ENCODE results near the gene VCP.

VCP gene

DNA sequence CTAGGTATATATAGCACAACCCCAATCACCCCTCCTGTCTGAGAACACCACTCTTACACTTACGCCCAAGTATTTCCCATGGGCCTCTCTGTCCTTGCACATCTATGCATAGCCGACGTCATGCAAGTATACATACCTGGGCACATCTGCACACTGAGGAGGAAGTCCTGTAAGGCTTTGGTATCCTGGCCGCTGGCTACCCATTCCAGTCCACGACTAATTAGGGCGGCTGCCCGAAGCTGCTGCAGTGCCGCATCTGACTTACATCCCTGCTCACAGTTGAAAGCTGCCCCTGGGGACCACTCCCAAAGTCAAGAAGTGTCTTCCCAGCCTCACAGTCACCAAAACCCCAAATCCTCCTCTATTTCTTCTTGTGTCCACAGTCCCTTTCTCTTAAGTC, 2.4 kb upstream of the VCP start:
- no peak for DNase-seq (ENCODE audit: low read depth, low spot score)
- TF ChIP-seq, protein P1, sequence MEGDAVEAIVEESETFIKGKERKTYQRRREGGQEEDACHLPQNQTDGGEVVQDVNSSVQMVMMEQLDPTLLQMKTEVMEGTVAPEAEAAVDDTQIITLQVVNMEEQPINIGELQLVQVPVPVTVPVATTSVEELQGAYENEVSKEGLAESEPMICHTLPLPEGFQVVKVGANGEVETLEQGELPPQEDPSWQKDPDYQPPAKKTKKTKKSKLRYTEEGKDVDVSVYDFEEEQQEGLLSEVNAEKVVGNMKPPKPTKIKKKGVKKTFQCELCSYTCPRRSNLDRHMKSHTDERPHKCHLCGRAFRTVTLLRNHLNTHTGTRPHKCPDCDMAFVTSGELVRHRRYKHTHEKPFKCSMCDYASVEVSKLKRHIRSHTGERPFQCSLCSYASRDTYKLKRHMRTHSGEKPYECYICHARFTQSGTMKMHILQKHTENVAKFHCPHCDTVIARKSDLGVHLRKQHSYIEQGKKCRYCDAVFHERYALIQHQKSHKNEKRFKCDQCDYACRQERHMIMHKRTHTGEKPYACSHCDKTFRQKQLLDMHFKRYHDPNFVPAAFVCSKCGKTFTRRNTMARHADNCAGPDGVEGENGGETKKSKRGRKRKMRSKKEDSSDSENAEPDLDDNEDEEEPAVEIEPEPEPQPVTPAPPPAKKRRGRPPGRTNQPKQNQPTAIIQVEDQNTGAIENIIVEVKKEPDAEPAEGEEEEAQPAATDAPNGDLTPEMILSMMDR (IDR thresholded peaks at IDR 0.05; ENCODE audit: low read depth, low read length) = no peak
- H3K4me3 ChIP-seq (ENCODE audit: low read depth, low read length) = no peak overlapping the region
- in situ Hi-C loops (cut with HindIII; ENCODE audit: low sequenced_read_pairs) = no loop called here

DNA sequence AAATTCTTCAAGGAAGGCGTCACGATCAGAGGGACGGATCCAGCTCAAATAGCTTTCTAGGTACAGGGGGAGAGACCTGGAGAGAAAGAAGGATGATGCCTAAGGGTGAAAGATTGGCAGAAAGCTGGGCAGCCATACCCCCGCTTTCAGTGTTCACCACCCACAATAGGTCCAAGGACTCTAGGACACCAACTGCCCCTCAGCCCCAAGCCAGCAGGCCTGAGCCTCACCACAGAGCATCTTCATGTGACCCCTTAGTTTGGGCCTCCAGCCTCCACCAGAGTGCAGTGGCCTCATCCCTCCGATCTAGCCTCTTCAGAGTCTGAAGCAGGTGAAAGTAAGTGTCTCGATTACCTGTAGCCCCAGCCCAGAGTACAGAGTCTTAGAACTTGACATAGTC, 1.7 kb upstream of the VCP start:
- TF ChIP-seq, protein P1 (IDR thresholded peaks at IDR 0.05; ENCODE audit: low read depth, low read length) = no peak
- DNase-seq (ENCODE audit: low read depth, low spot score) = no peak
- H3K4me3 ChIP-seq (ENCODE audit: low read depth, low read length) = no peak overlapping the region
- in situ Hi-C loops (cut with HindIII; ENCODE audit: low sequenced_read_pairs) = no loop called here

DNA sequence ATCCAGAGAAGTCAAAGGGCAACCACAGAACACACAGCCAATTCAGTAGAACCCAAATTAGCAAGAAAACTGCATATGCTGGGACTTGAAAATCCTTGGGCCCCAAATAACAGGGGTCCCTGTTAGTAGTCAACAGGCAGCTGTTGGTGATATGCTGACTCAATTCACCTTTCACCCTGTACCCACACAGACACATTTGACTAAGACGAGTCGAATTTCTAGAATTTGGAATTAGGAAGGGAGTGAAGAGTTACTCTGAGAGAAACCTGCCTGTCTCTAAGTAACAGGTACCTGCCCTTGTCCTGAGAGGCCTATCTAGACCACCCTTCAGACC, 821 bp upstream of the VCP start:
- no peak overlapping the region for H3K4me3 ChIP-seq (ENCODE audit: low read depth, low read length)
- no peak for DNase-seq (ENCODE audit: low read depth, low spot score)
- TF ChIP-seq, protein P1 (IDR thresholded peaks at IDR 0.05; ENCODE audit: low read depth, low read length) = no peak
- in situ Hi-C loops (cut with HindIII; ENCODE audit: low sequenced_read_pairs) = no loop called here

DNA sequence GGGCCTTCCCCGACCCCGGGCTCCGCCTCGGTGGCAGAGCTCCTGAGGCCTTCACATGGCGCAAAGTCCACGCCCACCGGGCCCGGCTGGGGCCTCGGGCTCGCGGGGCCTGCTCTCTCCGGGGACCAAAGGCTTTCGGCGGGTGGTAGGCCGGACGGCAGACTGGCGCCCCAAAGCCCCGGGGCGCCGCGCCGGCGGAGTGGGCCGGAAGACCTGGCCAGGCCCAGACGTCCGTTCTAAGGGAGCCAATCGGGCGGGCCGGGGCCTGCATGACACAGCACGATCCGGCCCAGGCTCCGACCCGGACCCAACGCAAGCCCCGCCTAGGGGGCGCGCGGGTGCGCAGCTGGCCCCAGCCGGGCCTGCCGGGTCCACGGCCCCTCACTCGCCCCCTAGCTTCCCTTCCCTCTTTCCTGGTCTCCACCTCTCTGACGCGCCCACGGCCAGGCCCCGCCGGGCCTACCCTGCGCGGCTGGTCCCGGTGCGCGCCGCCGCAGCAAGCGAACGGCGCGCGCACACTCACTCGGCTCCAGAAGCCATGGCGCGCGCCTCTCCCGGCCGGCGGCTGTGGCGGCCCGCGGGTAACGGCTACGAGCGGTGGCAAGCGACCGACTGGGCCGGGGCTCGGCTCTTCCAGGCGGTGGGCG, 488 bp downstream of the VCP start:
- H3K4me3 ChIP-seq (ENCODE audit: low read depth, low read length) = peak overlapping the region; percentile 88
- DNase-seq (ENCODE audit: low read depth, low spot score) = peak; percentile 82
- TF ChIP-seq, protein P1 (IDR thresholded peaks at IDR 0.05; ENCODE audit: low read depth, low read length) = peak; percentile 27
- in situ Hi-C loops (cut with HindIII; ENCODE audit: low sequenced_read_pairs) = no loop called here

DNA sequence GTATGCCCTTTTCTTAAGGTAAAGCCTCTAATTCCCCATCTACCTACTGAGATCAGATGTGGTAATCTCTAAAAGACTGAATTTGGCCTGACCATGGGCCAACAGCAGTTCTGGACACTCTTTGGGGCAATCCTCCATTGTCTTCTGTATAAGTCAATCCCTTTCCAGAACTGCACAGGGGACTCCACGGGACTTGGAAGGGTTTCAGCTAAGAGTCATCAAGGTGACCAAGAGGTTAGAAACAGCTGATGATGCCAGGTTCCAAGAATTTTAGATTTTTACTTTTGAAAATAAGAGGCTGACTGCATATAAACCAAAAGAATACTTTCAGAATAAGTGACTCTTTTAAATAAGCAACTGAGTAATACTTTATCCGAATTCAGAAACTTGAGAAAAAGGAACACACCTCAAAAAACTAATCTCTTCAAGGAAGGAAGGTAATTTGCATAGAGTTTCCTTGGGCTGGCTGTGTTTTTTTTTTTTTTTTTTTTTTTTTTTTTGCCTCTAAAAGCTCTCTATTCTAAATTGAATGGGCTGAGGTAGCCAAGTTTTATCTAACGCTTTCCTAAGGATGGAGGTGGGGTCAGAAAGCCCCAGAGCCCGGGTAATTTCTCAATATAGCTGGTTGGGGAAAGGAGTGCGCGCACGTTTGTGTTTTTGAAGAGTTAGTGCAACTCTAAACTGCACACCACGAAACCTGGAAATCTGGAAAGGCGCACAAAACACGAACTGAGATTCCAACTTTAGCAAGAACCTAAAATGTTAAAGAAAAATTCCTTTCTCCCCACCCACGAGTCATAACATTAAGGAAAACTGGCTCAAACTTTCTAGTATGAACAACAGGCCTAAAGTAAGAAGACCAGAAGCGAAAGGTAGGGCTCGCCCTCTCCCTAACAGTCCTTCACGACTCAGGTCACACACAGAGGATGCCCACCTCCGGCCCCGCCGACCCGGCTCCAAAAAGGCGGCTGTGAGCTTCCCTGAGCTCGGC, 1.3 kb downstream of the VCP start:
- TF ChIP-seq, protein P1 (IDR thresholded peaks at IDR 0.05; ENCODE audit: low read depth, low read length) = no peak
- peak; percentile 50 for DNase-seq (ENCODE audit: low read depth, low spot score)
- peak overlapping the region; percentile 88 for H3K4me3 ChIP-seq (ENCODE audit: low read depth, low read length)
- in situ Hi-C loops (cut with HindIII; ENCODE audit: low sequenced_read_pairs) = no loop called here

DNA sequence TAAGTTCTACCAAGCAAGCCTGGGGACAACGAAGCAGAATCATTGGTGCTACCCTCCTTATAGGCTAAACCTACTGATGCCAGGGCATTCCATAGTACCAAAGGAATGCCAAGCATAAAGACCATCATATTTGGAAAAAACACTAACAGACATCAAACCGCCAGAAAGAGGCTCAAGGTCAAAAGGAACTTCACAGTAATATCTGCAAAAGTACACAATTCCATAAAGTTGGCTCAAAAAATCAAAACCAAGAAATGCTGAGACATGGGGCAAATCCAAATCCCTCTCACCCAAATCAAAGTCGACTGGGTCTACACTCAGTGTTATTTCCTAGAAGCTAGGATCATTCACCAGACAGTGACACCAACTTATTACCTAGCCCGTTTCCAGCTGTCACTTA, 3.4 kb downstream of the VCP start:
- no peak overlapping the region for H3K4me3 ChIP-seq (ENCODE audit: low read depth, low read length)
- in situ Hi-C loops (cut with HindIII; ENCODE audit: low sequenced_read_pairs) = no loop called here
- TF ChIP-seq, protein P1 (IDR thresholded peaks at IDR 0.05; ENCODE audit: low read depth, low read length) = no peak
- no peak for DNase-seq (ENCODE audit: low read depth, low spot score)
